Measurements from ENCODE around the gene FAM3C.
"Not testable (repeated sequence)": the region's sequence is repeated elsewhere in the genome, so short reads cannot be mapped to it uniquely, and the experiment has no call there.

The FAM3C gene

GRCh38 chr7:121395961-121396757 lies at the start of gene FAM3C:
Gene FAM3C, minus strand, starts transcription at chr7:121396308. Its CDS starts 13,339 bp downstream, at chr7:121382969.
- peak; percentile 87 for DNase-seq

GRCh38 chr7:121442845-121443244 lies 46.7 kb upstream of the FAM3C start:
- no peak for DNase-seq

- no peak for DNase-seq
Measured at GRCh38 chr7:121440857-121441503, 44.9 kb upstream of the FAM3C start.

GRCh38 chr7:121438043-121438955 lies 42.2 kb upstream of the FAM3C start:
- DNase-seq, result peak; percentile 54

- DNase-seq, result no peak
Measured at GRCh38 chr7:121437470-121437869, 41.4 kb upstream of the FAM3C start.

- no peak for DNase-seq
Measured at GRCh38 chr7:121436688-121437087, 40.6 kb upstream of the FAM3C start.

GRCh38 chr7:121436136-121436535 lies 40.0 kb upstream of the FAM3C start:
- no peak for DNase-seq

GRCh38 chr7:121433775-121434174 lies 37.7 kb upstream of the FAM3C start:
- DNase-seq, result no peak

- DNase-seq, result not testable (repeated sequence)
Measured at GRCh38 chr7:121432486-121432885, 36.4 kb upstream of the FAM3C start.

- DNase-seq, result no peak
Measured at GRCh38 chr7:121431996-121432395, 35.9 kb upstream of the FAM3C start.

- no peak for DNase-seq
Measured at GRCh38 chr7:121431389-121431995, 35.4 kb upstream of the FAM3C start.

- no peak for DNase-seq
Measured at GRCh38 chr7:121430558-121430957, 34.5 kb upstream of the FAM3C start.

GRCh38 chr7:121429798-121430197 lies 33.7 kb upstream of the FAM3C start:
- DNase-seq, result no peak

GRCh38 chr7:121428855-121429489 lies 32.9 kb upstream of the FAM3C start:
- no peak for DNase-seq

GRCh38 chr7:121421743-121422142 lies 25.6 kb upstream of the FAM3C start:
- not testable (repeated sequence) for DNase-seq

- DNase-seq, result no peak
Measured at GRCh38 chr7:121420976-121421375, 24.9 kb upstream of the FAM3C start.

- no peak for DNase-seq
Measured at GRCh38 chr7:121419201-121420148, 23.4 kb upstream of the FAM3C start.

- no peak for DNase-seq
Measured at GRCh38 chr7:121416533-121416932, 20.4 kb upstream of the FAM3C start.

- DNase-seq, result no peak
Measured at GRCh38 chr7:121414436-121414835, 18.3 kb upstream of the FAM3C start.

- no peak for DNase-seq
Measured at GRCh38 chr7:121411597-121411979, 15.5 kb upstream of the FAM3C start.

Data from activated naive CD4-positive, alpha-beta T cell treated with anti-CD3 and anti-CD28 coated beads, Interleukin-2, amount 50 U/mL, for 16 hours (primary cell).